Measurements from ENCODE around the gene NMD3.

DNA sequence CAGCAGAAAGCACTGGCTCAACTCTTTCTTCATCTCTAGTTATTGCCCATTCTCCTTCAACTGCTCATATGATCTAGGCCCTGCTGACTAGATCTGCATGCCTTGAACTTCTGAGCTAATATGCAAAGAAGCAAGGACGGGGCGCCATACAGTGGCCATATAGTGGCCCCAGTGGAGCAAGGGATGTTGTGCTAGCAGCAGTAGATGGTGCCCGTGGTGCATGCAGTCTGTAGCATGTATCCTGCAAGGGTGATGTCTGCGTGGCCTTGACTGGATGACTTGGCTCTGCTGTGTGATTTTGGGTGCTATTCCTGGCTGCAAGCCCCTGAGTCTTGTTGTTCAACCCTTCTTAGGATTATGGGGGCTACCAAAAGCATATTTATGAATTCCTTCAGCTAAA lies 12.2 kb upstream of the NMD3 start:
- TF ChIP-seq RBM15 (IDR thresholded peaks at IDR 0.05; ENCODE audit: insufficient read depth, low read length) (no peak), ZNF232 (CRISPR knock-in tag; IDR thresholded peaks at IDR 0.05) (no peak)
